OCI-M2 (cell line): ENCODE data around the gene ZNF431.
"Not testable (repeated sequence)": the region's sequence is repeated elsewhere in the genome, so short reads cannot be mapped to it uniquely, and the experiment has no call there.

Experiments used
- DNase-seq: peaks from one replicate; lab custom pipeline; 2025; ENCODE audit not compliant: unreplicated experiment; lab: John Stamatoyannopoulos, UW

ZNF431 gene

DNA sequence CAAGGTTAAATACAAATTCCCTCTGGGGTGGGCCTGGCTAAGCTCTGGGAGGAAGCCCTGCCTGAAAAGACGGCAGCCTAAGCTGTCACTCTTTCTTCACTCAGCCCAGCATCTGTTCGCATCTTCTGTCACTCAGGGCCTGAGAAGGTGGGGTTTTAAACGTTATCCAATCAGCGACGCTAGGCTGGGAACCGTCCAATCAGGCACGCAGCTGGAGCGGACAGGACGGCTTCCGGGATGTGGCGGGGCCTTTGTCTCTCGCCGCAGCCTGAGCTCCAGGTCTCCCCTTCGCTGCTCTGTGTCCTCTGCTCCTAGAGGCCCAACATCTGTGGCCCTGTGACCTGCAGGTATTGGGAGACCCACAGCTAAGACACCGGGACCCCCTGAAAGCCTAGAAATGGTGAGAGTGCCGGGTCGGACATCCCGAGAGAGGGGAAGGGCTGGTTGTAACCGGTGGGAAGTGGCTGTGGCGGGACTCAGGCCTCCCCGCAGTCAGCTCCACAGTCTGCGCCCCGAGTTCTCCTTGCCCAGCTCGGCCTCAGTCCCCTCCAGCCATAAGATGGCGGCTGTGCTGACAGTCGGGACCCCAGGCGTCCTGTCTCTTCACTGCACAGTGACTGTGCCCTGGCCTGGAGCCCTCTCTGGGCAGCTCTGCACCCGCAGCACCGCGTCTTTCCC, at the start of gene ZNF431:
Gene ZNF431, plus strand, starts transcription at position 254 of the 678 bp plus-strand sequence. Its CDS starts 144 bp downstream, at position 398.
- DNase-seq = peak; percentile 78

DNA sequence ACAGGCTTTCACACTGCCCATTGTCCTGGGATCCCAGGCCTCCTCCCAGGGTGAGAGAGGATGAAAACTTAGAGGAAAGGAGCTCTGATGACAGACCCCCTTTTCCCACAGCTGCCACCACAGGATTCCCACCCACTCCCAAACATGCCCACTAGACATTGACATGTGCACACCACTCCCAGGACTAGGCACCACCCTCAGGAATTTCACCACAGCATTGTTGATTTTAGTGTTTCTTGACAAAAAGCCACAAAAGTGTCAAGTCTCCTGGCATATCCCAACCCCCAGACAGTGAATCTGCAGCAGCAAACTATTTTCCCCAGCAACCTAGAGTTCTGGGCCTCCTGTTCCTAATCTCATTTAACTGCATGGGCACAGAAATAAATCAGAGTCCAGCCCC, 49.7 kb upstream of the ZNF431 start:
- no peak for DNase-seq

DNA sequence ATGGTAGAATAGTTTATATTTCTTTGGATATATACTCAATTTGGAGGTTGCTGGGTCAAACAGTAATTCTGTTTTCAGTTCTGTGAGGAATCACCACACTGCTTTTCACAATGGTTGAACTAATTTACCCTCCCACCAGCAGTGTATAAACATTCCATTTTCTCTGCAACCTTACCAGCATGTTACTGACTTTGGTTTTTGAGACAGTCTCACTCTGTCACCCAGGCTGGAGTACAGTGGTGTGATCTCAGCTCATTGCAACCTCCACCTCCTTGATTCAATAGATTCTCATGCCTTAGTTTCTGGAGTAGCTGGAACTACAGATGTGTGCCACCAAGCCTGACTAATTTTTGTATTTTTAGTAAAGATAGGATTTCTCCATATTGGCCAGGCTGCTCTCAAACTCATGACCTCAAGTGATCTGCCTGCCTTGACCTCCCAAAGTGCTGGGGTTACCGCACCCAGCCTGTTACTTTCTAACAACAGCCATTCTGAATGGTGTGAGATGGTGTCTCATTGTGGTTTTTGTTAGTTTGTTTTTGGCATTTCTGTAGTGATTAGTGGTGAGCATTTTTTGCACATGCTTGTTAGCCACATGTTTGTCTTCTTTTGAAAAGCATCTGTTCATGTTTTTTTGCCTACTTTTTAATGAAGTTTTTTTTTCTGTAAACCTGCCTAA, 47.4 kb upstream of the ZNF431 start:
- DNase-seq = no peak

DNA sequence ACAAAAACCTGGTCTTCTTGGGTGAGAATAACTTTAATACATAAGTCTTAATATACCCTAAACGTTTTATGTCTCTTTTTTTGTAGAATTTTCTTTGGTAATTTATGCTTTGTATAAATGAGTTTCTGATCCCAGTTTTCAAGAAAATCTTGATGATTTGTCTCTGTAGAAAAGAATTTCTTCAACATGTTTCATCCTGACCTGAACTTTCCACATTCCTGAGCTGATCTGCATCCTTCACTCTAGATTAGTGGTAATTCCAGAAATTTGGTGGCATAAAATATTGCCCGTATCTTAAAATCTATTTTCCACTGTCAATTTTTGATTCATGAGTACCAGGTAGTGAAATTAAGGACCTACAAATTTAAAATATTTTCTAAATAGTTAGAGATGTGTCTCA, 43.5 kb upstream of the ZNF431 start:
- DNase-seq = no peak

GRCh38 chr19:21101521-21102242, 40.2 kb upstream of the ZNF431 start:
- no peak for DNase-seq

GRCh38 chr19:21109116-21109515, 32.7 kb upstream of the ZNF431 start:
- DNase-seq = no peak

- DNase-seq = no peak
These were observed 31.7 kb upstream of the ZNF431 start for GRCh38 chr19:21110183-21110582.

- no peak for DNase-seq
These were observed 26.4 kb upstream of the ZNF431 start for GRCh38 chr19:21115430-21115829.

- DNase-seq = no peak
These were observed 24.6 kb upstream of the ZNF431 start for GRCh38 chr19:21117041-21117907.

- DNase-seq = no peak
These were observed 15.8 kb upstream of the ZNF431 start for GRCh38 chr19:21126078-21126477.

GRCh38 chr19:21127001-21127400, 14.8 kb upstream of the ZNF431 start:
- DNase-seq = no peak

GRCh38 chr19:21127898-21128297, 13.9 kb upstream of the ZNF431 start:
- DNase-seq = no peak

DNA sequence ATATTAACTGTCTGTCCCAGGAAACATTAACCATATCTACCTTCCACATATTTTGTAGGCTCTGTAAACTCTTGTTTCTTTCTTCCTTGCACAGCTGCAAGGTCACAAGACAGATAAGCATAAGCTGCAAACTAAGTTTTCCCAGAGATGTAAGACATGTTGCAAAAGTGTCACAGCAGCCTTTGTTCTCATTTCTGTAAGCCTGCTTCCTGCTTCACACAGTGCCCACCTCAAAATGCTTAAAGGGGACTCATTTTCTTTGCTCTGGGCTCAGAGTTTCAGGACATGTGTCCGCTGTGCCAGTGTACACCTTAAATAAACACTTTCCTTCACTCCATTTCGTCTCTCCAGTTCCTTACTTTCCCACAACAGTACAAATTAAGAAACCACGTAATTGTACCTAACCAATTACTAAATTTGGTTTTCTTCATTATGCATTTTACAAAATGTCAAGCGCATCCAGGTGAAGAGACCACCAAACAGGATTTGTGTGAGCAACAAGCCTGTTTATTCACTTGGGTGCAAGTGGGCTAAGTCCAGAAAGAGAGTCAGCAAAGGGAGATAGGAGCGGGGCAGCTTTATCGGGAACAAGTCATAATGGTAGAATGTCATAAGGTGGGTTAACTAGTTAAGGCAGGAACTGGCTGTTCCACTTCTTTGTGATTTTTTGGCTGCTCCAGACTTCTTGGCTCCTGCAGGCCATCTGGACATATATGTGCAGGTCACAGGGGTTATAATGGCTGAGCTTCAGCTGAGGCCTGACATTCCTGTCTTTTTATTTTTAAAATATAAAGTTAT, 12.7 kb upstream of the ZNF431 start:
- DNase-seq = no peak

- DNase-seq = no peak
These were observed 11.6 kb upstream of the ZNF431 start for GRCh38 chr19:21130097-21130775.

DNA sequence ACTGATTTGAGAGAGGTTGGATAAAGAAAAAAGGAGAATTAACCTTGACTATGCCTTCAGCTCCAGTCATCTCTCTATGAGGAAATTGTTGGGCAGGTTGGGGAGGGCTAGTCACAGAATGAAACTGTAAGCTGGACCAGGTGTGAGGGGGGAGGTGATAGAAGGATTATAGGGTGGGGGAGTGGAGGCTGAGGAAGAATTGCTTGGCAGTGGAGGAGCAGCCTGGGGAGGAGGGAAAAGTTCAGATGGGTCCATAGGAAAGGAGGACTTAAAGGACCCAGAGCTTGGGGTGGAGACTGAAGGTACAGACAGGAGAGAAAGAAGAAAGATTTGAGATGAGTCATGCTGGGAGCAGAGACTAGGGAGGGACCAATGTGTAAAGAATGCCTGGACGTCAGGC, 8.2 kb upstream of the ZNF431 start:
- no peak for DNase-seq

DNA sequence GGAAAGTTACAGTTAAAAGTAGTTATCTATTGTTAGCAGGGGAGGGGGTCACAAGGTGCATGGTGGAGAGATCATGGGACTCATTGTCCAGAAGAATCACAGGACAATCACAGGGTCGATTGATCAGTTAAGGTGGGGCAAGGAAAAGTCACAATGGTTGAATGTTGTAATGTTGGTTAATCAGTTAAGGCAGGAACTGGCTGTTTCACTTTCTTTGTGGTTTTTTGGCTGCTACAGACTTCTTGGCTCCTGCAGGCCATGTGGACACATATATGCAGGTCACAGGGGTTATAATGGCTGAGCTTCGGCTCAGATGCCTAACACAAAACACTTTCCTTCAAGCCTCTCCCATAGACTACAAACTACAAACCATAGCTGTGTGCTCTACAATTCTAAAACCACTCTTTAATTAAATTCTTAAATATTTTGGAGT, 6.9 kb upstream of the ZNF431 start:
- DNase-seq = no peak

GRCh38 chr19:21135433-21135832, 6.4 kb upstream of the ZNF431 start:
- no peak for DNase-seq

DNA sequence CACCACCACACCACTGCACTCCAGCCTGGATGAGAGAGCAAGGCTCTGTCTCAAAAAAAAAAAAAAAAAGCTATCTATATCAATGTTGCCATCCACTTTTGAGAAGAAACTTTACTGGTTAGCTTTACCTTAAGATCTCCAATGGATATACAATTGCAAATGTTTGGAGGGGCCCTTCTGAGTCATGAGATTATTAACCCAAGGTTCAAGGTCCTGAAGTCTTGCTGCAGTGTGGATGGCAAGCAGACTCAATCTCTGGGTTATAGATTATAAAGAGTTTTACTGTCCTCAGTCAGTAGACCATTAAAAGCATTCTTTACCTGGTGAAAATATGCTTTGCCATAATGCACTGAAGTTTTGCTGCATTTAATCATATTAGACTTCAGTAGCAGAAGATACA, 3.7 kb upstream of the ZNF431 start:
- no peak for DNase-seq

DNA sequence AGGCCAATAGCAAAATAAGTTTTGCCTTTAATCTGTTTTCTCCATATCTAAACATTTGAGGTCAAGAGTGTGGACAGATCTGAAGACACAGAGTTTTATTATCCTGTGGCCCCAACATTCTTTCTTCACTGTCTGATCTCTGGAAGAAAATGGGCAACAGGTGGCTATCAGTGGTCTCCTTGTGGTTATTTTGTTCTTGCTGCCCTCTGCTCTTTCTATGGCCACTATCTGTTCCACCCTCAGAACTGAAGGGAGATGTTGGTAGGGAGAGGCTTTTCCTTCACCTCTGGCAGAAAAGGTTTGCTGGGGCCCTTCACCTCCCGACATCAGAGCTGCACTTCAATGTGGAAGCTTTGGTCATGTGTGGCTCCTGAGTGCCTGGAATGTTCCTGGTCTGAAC, 834 bp upstream of the ZNF431 start:
- not testable (repeated sequence) for DNase-seq

DNA sequence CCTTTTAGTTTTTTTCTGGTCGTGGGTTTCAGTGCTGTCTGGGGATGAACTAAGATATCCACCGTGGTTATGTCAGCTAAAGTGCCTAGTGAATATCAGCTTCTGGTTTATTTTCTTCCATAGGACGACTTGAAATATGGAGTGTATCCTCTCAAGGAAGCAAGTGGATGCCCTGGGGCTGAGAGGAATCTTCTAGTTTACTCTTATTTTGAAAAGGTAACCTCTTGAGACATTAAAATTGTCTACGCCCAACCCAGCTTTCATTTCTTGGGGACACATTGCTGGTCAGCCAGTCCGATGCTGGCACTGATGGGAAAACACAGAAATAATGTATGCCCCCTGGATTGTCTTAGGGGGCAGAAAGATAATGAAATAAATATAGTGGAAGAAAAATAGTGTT, 1.6 kb downstream of the ZNF431 start:
- no peak for DNase-seq
